GM18519 (cell line): ENCODE data around the gene ZNHIT1.
"Not testable (repeated sequence)": the region's sequence is repeated elsewhere in the genome, so short reads cannot be mapped to it uniquely, and the experiment has no call there.

Experiments used
- ATAC-seq: cut with Tn5 transposase; IDR thresholded peaks from one replicate; pipeline ENCODE4 v1.9.1; 2021; ENCODE audit warnings: mild to moderate bottlenecking, moderate library complexity; ENCODE audit not compliant: unreplicated experiment, low FRiP score

Gene ZNHIT1

GRCh38 chr7:101239191-101239950 is 21.4 kb downstream of the ZNHIT1 start:
- ATAC-seq: no peak

- no peak for ATAC-seq
These were observed 21.9 kb downstream of the ZNHIT1 start for GRCh38 chr7:101239951-101240220.

GRCh38 chr7:101240226-101241014 is 22.5 kb downstream of the ZNHIT1 start:
- no peak for ATAC-seq

- no peak for ATAC-seq
These were observed 23.0 kb downstream of the ZNHIT1 start for GRCh38 chr7:101241015-101241363.

- no peak for ATAC-seq
These were observed 23.7 kb downstream of the ZNHIT1 start for GRCh38 chr7:101241443-101242349.

GRCh38 chr7:101243646-101244374 is 25.8 kb downstream of the ZNHIT1 start:
- ATAC-seq: no peak

GRCh38 chr7:101244375-101245146 is 26.6 kb downstream of the ZNHIT1 start, which contains the start of gene FIS1:
Gene FIS1 (minus strand): TSS chr7:101245081. CDS start chr7:101245004, 77 bp downstream.
- peak; percentile 72 for ATAC-seq

- ATAC-seq: no peak
These were observed 27.2 kb downstream of the ZNHIT1 start for GRCh38 chr7:101245147-101245668.

- no peak for ATAC-seq
These were observed 30.3 kb downstream of the ZNHIT1 start for GRCh38 chr7:101248276-101248675.

GRCh38 chr7:101250324-101250723 is 32.4 kb downstream of the ZNHIT1 start:
- ATAC-seq: no peak

- peak; percentile 89 for ATAC-seq
These were observed 34.1 kb downstream of the ZNHIT1 start for GRCh38 chr7:101251871-101252659.

- not testable (repeated sequence) for ATAC-seq
These were observed 35.2 kb downstream of the ZNHIT1 start for GRCh38 chr7:101253199-101253598.

GRCh38 chr7:101255796-101256195 is 37.8 kb downstream of the ZNHIT1 start:
- ATAC-seq: no peak

GRCh38 chr7:101258243-101258731 is 40.3 kb downstream of the ZNHIT1 start:
- no peak for ATAC-seq

GRCh38 chr7:101264102-101264706 is 46.2 kb downstream of the ZNHIT1 start:
- not testable (repeated sequence) for ATAC-seq

GRCh38 chr7:101265622-101266516 is 47.9 kb downstream of the ZNHIT1 start:
- ATAC-seq: no peak

GRCh38 chr7:101269664-101270063 is 51.7 kb downstream of the ZNHIT1 start:
- ATAC-seq: no peak
